Measurements from ENCODE around the gene GIPC2.
"Not testable (repeated sequence)": the region's sequence is repeated elsewhere in the genome, so short reads cannot be mapped to it uniquely, and the experiment has no call there.

Gene GIPC2

DNA sequence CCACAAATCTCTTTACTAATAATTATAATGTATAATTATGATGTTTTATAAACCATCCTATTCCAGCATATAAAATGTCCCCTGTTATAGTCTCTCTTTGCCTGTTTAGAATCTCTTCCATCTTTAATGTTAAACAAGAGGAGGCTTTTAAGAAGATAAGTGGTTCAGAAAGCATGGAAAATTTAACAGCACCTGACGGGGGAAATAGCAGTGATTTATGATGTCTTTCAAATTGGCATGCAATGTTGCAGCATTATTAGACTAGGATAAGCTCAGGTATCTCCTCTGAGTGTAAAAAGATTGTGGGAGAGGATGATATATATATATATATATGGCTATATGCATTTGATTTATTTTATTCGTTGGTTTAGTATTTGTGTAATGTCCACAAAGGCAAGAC, 24.4 kb downstream of the GIPC2 start:
- DNase-seq = no peak

GRCh38 chr1:78070758-78071157, 25.0 kb downstream of the GIPC2 start:
- DNase-seq = peak; percentile 90

- DNase-seq = no peak
These were observed 25.9 kb downstream of the GIPC2 start for GRCh38 chr1:78071696-78072095.

- peak; percentile 34 for DNase-seq
These were observed 26.4 kb downstream of the GIPC2 start for GRCh38 chr1:78072216-78072615.

- DNase-seq = no peak
These were observed 27.7 kb downstream of the GIPC2 start for GRCh38 chr1:78073441-78073840.

DNA sequence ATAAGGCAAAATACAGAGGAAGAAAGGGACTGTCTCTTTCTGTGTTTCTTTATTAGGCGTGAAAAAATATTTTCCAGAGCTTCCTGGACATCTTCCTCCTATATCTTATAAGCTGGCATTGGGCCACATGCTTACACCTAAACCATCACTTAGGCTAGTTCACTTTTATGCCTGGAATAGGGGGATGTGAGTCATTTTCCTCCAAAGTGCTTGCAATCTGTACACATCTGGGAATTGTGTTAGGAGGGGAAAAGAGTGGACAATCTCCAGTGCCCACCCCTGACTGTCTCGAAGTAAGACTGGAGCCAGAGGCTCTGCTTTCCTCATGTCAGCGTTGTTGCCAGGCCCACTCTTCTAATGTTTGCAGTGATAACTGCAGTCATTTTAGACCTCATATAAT, 29.9 kb downstream of the GIPC2 start:
- peak; percentile 53 for DNase-seq

- DNase-seq = no peak
These were observed 32.6 kb downstream of the GIPC2 start for GRCh38 chr1:78078358-78078757.

GRCh38 chr1:78079580-78079979, 33.8 kb downstream of the GIPC2 start:
- DNase-seq = peak; percentile 46

DNA sequence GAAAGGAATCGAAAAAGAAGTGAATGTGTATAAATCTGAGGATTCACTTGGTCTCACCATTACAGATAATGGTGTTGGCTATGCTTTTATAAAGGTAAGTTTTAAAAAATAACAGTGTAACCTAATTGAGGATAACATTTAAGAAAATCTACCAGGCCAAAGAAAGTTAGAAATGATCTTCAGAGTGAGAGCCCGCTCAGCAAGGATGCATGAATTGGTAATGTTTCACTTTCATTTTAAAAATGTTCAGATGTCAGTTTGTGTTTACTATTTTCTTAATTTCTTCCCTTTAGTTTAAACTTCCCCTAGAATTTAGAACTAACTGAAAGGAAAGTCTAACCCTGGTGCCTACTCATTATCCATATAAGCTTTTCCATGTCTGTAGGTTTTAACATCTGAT, 35.0 kb downstream of the GIPC2 start:
- no peak for DNase-seq

GRCh38 chr1:78081980-78082860, 36.5 kb downstream of the GIPC2 start:
- peak; percentile 35 for DNase-seq

DNA sequence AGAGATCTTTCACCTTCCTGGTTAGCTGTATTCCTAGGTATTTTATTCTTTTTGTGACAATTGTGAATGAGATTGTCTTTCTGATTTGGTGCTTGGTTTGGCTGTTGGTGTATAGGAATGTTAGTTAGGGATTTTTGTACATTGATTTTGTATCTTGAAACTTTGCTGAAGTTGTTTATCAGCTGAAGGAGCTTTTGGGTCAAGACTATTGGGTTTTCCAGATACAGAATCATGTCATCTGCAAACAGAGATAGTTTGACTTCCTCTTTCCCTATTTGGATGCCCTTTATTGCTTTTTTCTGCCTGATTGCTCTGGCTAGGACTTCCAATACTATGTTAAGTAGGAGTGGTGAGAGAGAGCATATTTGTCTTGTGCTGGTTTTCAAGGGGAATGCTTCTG, 38.9 kb downstream of the GIPC2 start:
- DNase-seq = not testable (repeated sequence)

DNA sequence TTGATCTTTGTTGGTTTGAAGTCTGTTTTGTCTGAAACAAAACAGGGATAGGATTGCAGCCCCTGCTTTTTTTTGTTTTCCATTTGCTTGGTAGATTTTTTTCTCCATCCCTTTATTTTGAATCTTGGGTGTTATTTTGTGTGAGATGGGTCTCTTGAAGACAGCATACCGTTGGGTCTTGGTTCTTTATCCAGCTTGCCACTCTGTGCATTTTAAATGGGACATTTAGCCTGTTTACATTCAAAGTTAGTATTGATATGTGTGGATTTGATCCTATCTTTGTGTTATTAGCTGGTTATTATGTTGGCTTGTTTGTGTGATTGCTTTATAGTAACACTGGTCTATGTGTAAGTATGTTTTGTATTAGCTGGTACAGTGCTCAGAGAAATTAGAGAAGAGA, 40.9 kb downstream of the GIPC2 start:
- no peak for DNase-seq

DNA sequence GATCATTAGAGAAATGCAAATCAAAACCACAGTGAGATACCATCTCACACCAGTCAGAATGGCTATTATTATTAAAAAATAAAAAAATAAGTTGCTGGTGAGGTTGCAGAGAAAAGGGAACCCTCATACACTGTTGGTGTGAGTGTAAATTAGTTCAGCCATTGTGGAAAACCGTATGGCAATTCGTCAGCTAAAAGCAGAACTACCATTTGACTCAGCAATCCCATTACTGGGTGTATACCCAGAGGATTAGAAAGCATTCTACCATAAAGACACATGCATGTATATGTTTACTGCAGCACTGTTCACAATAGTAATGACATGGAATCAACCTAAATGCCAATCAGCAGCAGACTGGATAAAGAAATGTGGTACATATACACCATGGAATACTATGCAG, 42.2 kb downstream of the GIPC2 start:
- DNase-seq = no peak

DNA sequence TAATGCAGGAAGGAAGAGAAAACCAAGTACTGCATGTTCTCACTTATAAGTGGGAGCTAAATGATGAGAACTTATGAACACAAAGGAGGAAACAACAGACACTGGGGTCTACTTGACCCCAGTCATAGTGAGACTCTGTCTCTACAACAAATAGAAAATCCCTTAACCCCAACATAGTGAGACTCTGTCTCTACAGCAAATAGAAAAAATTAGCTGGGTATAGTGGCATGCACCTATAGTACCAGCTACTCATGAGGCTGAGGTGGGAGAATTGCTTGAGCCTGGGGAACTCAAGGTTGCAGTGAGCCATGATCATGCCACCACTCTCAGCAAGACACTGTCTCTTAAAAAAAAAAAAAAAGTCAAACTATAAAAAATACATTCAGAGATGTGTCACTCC, 42.7 kb downstream of the GIPC2 start:
- DNase-seq = no peak

DNA sequence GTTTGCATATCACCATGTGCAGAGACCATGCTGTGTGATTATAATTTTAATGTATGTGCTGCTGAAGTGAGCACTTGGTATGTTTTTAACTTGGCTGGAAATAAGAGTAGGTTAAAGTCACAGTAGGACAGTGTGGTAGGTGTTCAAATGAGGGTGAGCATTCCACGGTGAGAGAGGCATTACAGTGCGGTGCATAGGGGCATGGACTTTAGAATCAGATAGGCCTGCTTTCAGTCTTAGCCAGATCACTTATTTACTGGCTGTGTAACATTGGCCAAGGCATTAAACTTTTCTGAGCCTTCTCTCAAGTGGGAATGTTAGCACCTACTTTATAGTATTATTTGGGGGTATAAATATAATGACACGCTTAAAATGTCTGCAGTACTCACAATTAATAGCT, 43.2 kb downstream of the GIPC2 start:
- DNase-seq = no peak

DNA sequence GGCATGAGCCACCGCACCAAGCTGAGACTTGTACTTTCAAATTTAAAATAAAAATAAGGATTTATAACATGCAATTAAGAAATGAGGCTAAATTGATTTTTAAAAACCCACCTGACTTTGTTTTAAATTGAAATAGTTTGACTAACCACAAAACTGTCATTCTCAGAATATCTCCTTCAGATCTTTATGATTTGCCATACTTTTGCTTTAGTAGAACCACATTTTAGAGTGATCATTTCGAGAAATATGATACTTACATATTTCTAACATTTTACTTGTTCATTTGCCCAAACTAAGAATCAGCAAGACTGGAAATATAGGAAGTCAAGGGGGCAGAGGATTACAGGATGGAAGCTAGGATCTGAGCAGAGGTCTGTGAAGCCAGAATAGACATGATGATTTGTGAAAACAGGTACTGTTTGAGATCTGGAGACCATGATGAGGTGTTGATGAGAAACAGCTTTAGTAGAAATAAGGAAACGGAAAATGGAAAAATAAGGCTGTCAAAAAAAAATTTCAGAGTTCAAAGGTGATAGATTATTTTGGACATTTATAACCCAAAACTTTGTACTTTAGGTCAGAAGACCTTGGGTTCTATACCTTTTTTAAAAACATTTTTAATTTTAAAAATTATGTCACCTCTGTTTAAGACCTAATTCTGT, 44.8 kb downstream of the GIPC2 start:
- DNase-seq = peak; percentile 59

DNA sequence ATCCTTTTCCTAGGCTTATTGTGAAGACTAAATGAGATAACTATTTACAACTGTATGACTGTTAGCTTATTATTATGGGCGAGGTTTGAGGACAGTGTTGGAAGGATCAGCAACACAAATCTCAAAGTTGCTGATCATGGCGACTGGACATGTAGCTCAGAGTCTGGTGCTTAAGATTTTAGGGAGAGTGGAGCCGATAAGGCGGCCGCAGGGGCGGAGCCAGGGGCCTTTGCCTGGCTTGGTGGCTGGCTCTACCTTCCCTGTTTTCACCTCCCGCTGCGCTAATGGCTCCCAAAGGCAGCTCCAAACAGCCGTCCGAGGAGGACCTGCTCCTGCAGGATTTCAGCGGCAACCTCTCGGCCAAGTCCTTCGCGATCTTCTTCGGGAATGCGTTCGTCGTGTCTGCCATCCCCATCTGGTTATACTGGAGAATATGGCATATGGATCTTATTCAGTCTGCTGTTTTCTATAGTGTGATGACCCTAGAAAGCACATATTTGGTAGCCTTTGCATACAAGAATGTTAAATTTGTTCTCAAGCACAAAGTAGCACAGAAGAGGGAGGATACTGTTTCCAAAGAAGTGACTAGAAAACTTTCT, 45.5 kb downstream of the GIPC2 start:
- no peak for DNase-seq

DNA sequence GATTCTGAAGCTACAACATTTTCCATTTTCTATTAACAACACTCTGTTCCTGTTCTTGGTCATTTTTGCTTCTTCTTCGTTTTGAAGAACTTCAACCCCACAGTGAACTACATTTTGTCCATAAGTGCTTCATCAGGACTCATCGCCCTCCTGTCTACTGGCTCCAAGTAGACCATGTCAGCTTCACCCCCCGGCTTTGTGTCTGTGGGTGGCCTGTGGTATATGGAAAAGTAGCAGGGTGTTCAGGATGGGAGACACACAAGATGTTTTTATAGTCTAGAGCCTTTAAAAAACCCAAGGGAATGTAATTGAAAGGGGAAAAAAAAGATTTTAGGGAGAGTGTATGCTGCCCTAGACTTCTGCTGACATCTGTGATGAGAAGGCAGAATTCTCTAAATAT, 46.1 kb downstream of the GIPC2 start:
- DNase-seq = no peak

DNA sequence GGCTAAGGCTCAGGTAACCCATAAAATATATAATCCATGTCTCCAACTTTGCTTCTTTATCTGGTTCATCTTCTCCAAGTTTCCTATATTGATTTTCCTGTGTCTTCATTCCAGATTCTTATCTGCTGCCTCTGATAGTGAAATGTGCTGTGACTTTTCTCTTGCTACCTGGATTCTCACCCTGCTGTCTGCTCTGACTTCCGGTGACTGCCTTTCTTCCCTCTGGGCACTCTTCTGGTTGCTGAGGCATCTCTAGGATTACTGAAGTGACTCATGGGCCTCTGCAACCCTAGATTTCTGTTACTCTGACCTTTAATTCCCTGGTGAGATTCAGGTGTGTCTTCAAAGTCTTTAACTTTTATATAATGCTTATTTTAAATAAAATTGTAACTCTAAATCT, 46.9 kb downstream of the GIPC2 start:
- DNase-seq = no peak

GRCh38 chr1:78093560-78093959, 47.8 kb downstream of the GIPC2 start:
- no peak for DNase-seq

GRCh38 chr1:78094639-78095038, 48.9 kb downstream of the GIPC2 start:
- no peak for DNase-seq

DNA sequence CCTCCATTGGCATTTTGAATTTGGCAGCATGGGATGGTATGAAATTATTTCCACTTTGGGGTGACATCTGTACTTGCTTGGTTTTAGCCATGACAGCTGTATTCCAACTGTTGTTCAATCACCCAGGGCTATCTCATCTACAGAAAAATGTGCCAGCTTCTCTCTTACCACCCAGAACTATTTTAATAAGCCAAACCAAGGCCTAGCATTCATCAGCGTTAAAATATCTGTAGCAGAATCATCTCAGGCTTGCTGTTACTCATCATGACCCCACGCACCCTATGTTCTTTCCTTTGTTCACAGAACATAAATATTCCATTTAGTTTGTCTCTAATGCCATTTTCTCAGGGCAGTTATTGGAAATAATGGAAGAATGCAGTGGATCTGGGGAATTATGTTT, 49.8 kb downstream of the GIPC2 start:
- peak; percentile 60 for DNase-seq

DNA sequence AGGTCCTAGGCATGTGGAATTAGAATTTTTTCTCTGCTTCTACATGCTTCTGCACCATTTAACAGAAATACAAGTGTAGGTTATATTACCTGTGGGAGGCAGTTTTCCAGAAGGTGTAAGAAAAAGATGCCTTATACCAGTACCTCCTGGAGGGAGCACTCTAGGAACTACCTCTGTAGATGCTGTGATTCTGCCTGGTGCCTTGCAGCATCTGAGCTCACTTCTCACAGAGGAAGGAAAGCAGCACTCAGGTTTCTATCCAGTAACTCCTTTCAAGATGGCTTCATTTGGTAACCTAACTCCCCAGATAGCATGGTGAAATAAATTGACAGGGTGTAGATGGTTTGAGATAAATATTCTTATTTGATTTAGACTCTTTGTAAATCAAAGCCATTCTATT, 50.3 kb downstream of the GIPC2 start:
- DNase-seq = no peak

GRCh38 chr1:78096976-78097375, 51.2 kb downstream of the GIPC2 start:
- DNase-seq = no peak

Measured in fibroblast of upper back skin (primary cell).